Superior temporal gyrus (tissue), 1 donor: ENCODE data around the gene TM6SF1.
"Not testable (repeated sequence)": the region's sequence is repeated elsewhere in the genome, so short reads cannot be mapped to it uniquely, and the experiment has no call there.

ENCODE experiments used
- DNase-seq: peaks from one replicate; pipeline ENCODE4 v3.0.0-alpha.2; 2016; ENCODE audit errors: extremely low spot score

Gene TM6SF1

DNA sequence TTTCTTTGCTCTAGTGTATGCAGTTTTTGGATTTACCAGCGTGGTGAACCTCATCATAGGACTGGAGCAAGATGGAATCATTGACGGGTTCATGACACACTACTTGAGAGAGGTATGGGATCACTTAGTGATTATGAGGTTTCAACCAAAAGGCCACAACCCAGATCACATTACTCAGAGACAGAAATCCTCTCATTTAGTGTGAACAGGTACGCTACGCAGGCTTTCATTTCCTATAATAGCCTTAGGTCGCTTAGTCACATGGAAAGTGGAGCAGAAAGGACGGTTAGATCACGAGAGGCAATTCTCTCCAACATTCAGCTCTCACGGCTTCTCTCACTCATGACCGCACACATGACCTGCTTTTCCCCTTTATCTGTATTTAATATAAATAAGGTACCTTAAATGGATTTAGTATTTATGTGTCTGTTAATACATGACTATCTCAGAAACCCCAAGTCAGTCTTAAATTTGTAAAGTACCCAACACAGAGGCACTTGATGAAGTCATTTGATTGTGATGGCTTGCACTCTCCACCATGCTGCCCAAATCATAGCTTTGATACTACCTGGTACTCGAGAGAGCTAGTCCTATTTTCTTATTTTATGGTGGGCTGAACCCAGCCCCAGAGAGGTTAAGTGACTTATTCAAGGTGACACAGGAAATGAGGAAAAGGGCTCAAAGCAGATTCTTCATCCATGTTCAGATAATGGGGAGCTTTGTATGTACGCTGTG, 8.6 kb downstream of the TM6SF1 start:
- DNase-seq = no peak

DNA sequence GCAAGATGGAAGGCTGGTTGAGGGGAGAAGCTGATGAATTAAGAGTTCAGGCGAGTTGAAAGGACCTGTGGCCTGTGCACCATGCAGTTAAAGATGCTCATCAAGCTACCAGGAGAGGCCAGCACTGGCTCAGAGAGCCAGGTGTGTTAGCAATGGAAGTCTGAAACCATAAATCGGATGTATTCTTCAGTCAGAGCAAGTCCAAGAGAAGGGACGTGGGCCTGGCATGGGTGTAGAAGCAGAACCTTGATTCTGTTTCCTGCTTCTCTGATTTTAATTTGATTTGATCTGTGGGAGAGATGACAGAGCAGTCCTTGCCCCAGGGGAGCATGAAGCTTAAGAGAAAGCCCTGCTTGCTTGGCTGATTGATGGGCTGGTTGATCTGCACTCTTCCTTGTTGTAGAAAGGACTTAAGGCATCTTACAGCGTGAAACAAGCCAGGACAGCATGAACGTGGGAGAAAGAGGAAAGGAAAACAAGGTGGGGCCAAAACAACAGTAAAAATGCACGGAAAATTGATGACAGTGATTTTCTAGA, 10.9 kb downstream of the TM6SF1 start:
- no peak for DNase-seq

DNA sequence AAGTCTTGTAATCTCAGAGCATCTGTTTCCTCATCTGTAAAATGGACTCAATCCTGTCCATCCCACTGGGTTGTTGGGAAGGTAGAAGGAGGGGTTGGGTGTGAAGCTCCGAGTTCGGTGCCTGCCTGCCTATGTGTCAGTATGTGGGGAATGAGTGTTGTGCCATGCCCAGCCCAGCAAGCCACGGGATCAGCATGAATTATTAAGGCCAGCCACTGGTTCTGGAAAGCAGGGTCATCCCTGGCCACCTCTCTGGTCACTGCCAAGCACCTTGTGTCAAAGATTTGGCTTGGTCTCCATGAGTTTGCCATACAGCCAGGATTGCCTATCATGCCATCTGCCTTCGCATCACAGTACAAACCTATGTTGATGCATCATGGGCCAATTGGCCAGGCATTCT, 11.5 kb downstream of the TM6SF1 start:
- DNase-seq = no peak

DNA sequence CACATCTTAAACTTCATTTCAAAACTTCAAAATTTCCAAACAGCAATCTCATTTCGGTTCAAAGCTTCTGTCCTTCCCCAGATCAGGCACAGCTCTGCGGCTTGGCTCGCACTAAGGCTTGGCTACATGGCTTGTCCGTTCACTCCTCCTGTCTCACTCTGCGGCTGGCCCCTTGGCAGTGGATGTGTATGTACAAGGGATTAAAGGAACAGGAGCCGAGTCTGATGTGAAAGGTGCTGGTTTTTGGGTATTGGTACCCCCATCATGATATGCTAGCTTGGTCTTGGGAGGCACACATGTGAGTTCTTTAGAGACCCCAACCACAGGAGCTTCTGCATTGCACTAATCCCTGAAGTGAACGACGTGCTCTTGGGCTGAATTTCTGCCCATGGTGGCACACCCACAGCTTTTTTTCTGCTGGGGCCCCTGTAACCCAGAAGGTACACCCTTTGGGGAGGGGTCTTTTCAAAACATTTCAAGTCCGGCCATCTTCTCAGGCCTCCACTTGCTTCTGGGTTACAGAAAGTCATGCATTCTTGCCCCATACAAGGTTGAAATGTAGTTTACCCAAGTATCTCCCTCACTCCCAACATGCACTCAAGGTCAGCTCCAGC, 12.6 kb downstream of the TM6SF1 start:
- no peak for DNase-seq

DNA sequence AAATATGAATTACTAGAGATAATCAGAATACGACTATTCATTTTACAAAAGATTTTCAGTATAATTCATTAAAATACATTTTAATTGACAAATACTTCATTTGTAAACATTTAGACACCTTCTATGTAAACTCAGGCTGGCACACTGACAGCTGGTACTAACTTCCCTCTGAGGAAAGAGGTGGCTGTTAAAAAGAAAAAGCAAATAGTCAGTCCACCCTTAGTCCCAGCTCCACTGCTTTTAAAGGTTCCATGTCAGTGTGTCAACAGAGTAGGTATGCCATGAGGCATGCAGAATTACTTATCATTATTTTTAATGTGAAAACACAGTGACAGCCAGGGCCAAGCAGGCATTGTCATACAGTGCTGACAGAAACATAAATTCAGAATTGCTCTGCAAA, 16.1 kb downstream of the TM6SF1 start:
- no peak for DNase-seq

DNA sequence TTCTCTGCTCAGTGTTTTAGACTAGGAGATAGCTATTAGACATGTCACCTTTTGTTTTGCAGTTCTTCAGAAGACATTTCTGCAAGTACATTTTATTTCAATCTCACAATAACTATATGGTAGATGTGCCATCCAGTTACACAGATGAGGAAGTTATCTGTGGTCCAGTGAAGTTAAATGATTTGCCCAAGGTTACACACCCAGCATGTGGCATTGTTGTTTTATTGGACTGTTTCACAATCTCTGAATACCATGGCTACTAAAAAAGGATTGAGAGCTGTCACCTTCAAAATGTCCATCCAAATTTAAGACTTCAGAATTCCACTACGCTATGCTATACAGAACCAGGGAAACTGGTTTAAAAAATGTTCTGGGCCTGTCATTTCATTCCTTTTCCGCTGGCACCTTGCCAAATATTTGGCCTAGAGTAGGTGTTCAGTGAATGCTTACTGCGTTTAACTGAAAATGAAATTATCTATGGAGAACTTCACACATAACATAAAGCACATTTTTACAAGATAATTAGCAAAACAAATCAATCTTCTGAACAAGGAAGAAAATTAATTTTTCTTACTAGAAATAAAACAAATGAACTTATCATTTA, 20.2 kb downstream of the TM6SF1 start:
- no peak for DNase-seq

GRCh38 chr15:83129791-83130190, 22.3 kb downstream of the TM6SF1 start:
- no peak for DNase-seq

DNA sequence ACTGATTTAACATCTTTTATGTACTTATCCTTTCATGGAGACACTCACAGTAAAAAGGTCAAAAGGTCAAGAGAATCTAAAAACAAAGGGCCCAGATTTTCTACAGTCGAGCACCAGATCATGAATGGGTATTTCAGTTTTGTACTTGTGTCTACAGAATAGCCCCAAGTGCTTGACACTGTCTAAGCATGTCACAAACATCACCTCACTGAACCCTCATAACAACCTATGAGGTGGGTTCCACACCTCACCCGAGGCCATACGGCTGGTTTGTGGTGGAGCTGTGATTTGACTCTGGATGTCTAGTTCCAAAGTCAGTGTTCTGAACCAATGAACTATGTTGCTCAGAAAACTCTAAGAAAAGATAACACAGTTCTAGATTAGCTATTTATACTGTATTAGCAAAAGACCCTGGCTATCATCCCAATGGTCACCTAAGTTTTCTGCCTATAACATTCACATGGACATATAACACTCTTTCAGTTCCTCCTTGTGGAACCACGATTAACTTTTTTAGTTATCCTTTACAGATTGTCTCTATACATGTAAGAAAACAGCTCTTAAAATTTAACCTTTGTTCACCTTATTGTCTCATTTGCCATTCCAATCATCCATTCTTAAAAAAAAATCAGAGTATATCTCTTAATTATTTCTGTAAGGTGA, 25.5 kb downstream of the TM6SF1 start:
- no peak for DNase-seq

GRCh38 chr15:83142151-83142550, 34.7 kb downstream of the TM6SF1 start:
- DNase-seq = not testable (repeated sequence)

GRCh38 chr15:83144771-83145170, 37.3 kb downstream of the TM6SF1 start:
- DNase-seq = no peak

GRCh38 chr15:83153288-83153687, 45.8 kb downstream of the TM6SF1 start:
- DNase-seq = no peak

DNA sequence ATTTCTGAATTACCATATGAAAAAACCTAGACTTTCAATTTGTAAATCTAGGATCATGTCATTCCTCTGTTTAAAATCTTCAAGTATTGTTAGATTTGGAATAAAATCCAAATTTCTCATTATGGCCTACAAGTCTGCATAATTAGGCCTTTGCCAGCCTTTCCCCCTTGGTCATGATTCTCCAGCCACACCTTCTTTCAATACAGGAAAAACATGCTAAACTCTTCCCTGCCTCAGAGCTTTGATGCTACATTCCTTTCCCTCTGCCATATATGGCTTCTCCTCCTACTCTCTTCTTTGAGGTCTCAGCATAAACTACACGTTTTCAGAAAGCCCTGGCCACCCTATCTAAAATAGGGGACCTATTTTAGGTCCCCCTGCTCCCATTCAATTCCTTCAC, 48.5 kb downstream of the TM6SF1 start:
- no peak for DNase-seq

- DNase-seq = no peak
Observed at GRCh38 chr15:83158393-83158792, 50.9 kb downstream of the TM6SF1 start.

- no peak for DNase-seq
Observed at GRCh38 chr15:83160741-83161140, 53.3 kb downstream of the TM6SF1 start.

- DNase-seq = no peak
Observed at GRCh38 chr15:83163032-83163431, 55.6 kb downstream of the TM6SF1 start.

- no peak for DNase-seq
Observed at GRCh38 chr15:83164111-83164770, 56.8 kb downstream of the TM6SF1 start.

- DNase-seq = no peak
Observed at GRCh38 chr15:83164771-83165404, 57.4 kb downstream of the TM6SF1 start.

- no peak for DNase-seq
Observed at GRCh38 chr15:83166218-83166617, 58.8 kb downstream of the TM6SF1 start.

GRCh38 chr15:83166830-83167229, 59.4 kb downstream of the TM6SF1 start:
- DNase-seq = no peak

DNA sequence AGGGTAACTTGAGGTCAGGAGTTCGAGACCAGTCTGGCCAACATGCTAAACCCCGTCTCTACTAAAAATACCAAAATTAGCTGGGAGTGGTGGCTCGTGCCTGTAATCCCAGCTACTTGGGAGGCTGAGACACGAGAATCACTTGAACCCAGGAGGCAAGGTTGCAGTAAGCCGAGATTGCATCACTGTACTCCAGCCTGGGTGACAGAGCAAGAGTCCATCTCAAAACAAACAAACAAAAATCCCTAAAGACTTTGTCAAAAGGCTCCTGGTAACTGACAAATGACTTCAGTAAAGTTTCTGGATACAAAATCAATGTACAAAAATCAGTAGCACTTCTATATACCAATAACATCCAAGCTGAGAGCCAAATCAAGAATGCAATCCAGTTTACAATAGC, 62.1 kb downstream of the TM6SF1 start:
- DNase-seq = not testable (repeated sequence)

GRCh38 chr15:83170474-83171165, 63.2 kb downstream of the TM6SF1 start:
- DNase-seq = no peak
